ENCODE results near the gene FAHD1. TPM values are rescaled to one million over a fixed set of nuclear protein-coding genes. Genes with fewer than 3 reads are reported as not detected.

FAHD1 gene
- total and polyA plus RNA-seq, 9 of the 15 experiments (the other 6 are each of a cell fraction or from before 2014, with no cell fraction given), result 2.2 to 20.9 (median 10.7) TPM

- TF ChIP-seq BMI1 (IDR thresholded peaks at IDR 0.05; ENCODE audit: low read length) (no peak), ZNF12 (CRISPR knock-in tag; IDR thresholded peaks at IDR 0.05) (no peak), TAF15 (IDR thresholded peaks at IDR 0.05; ENCODE audit: low read depth, low read length) (no peak), ILK (tag; IDR thresholded peaks at IDR 0.05; ENCODE audit: borderline replicate concordance, low read depth) (no peak), NBN (IDR thresholded peaks at IDR 0.05; ENCODE audit: low read depth) (no peak; the same call in 1 of the 2 replicates), FOXO4 (CRISPR knock-in tag; IDR thresholded peaks at IDR 0.05) (no peak), STAT5B (CRISPR knock-in tag; IDR thresholded peaks at IDR 0.05) (no peak), ZNF778 (CRISPR knock-in tag; IDR thresholded peaks at IDR 0.05) (no peak), DLX4 (CRISPR knock-in tag; IDR thresholded peaks at IDR 0.05) (no peak), RFX1 (IDR thresholded peaks at IDR 0.05) (no peak), SETDB1 (IDR thresholded peaks at IDR 0.05; ENCODE audit: low read length) (no peak), MITF (IDR thresholded peaks at IDR 0.05) (no peak), ZFPM2 (CRISPR knock-in tag; IDR thresholded peaks at IDR 0.05) (no peak), ZNF253 (CRISPR knock-in tag; conservative IDR thresholded peaks at IDR 0.05) (no peak), ELF2 (CRISPR knock-in tag; IDR thresholded peaks at IDR 0.05) (no peak), BRF1 (IDR thresholded peaks at IDR 0.05; ENCODE audit: borderline replicate concordance, extremely low read depth, insufficient read length) (no peak), ZFP30 (CRISPR knock-in tag; IDR thresholded peaks at IDR 0.05; ENCODE audit: borderline replicate concordance) (no peak), ZNF511 (CRISPR knock-in tag; IDR thresholded peaks at IDR 0.05) (no peak), SMC3 (conservative IDR thresholded peaks at IDR 0.05; ENCODE audit: insufficient read depth, low read depth, low read length) (no peak), E4F1 (CRISPR knock-in tag; IDR thresholded peaks at IDR 0.05; ENCODE audit: borderline replicate concordance) (no peak), YBX1 (IDR thresholded peaks at IDR 0.05) (no peak), ZNF644 (tag; IDR thresholded peaks at IDR 0.05; ENCODE audit: low read depth) (no peak)
These were observed 44.4 kb upstream of the FAHD1 start, which contains the start of the genes NUBP2 and SPSB3 (continued) for GRCh38 chr16:1782408-1783264.

Data from K562 (cell line).